ENCODE measurements around the gene ABCB6.

Gene ABCB6

DNA sequence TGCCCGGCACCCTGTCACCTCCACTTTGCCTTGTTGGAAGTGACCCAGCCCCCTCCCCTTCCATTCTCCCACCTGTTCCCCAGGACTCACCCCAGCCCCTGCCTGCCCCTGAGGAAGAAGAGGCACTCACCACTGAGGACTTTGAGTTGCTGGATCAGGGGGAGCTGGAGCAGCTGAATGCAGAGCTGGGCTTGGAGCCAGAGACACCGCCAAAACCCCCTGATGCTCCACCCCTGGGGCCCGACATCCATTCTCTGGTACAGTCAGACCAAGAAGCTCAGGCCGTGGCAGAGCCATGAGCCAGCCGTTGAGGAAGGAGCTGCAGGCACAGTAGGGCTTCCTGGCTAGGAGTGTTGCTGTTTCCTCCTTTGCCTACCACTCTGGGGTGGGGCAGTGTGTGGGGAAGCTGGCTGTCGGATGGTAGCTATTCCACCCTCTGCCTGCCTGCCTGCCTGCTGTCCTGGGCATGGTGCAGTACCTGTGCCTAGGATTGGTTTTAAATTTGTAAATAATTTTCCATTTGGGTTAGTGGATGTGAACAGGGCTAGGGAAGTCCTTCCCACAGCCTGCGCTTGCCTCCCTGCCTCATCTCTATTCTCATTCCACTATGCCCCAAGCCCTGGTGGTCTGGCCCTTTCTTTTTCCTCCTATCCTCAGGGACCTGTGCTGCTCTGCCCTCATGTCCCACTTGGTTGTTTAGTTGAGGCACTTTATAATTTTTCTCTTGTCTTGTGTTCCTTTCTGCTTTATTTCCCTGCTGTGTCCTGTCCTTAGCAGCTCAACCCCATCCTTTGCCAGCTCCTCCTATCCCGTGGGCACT, 36.2 kb downstream of the ABCB6 start:
- no peak for DNase-seq

DNA sequence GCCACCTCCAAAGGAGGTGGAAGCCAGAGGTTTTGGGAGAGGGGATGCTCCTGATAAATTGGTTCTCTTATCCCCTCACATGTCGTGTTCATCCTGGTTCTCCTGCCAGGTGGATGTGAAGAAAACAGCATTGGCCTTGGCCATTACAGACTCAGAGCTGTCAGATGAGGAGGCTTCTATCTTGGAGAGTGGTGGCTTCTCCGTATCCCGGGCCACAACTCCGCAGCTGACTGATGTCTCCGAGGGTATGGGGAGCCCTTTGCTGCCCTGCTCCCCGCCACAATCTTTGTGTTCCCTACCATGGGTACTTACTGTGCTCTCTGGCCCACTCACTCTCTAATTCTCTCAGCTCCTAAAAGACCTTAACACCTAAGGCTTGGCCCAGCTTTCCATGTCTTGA, 37.2 kb downstream of the ABCB6 start:
- no peak for DNase-seq

DNA sequence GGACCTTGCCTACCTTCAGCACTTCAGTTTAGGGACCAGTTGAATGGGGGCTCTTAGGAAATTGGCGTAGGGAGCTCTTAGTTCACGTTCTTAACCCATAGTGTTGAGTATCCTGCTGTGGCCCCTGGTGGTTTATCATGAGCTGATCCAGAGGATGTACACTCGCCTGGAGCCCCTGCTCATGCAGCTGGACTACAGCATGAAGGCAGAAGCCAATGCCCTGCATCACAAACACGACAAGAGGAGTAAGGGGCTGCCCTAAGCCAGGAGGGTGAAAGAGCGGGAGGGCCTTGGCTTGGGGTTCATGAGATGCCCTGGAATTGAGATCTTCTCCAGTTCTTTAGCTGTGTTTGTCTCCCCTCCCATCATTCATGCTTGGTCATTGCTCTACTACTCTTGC, 37.8 kb downstream of the ABCB6 start:
- DNase-seq: no peak

DNA sequence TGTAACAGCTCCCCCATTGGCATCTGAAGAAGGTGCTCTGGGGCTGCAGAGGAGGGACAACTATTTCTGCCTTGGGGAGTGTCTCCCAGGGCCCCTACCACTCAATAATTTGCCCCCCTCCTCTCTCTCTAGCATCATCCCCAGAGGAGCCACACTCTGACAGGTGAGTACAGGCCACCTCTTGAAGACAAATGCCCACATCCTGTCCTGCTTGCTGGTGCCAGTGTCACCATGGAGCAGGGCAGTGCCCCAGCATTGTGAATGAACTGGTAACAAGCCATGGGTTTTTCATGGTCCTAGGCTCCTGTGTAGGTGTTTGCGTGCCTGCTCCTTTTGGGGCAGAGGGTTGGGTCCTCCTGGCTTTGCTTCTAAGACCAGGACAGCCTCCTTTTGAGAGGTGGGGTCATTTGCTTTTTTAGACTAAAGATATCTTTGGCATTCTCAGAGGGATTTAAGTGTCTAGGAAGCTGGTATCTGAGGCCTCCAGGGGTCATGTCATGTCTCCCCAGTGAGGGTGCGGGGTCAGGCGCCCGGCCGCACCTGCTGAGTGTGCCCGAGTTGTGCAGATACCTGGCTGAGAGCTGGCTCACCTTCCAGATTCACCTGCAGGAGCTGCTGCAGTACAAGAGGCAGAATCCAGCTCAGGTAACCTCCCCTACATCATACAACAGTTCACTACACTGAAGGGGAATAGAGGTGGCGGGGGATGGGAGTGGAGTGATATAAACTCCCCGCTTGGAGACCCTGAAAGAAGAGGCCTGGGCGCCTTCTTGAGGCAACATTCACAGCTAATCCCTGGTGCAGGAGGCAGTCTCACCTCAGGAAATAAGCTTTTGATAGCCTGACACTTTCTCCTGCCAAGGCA, 38.9 kb downstream of the ABCB6 start:
- DNase-seq: no peak

DNA sequence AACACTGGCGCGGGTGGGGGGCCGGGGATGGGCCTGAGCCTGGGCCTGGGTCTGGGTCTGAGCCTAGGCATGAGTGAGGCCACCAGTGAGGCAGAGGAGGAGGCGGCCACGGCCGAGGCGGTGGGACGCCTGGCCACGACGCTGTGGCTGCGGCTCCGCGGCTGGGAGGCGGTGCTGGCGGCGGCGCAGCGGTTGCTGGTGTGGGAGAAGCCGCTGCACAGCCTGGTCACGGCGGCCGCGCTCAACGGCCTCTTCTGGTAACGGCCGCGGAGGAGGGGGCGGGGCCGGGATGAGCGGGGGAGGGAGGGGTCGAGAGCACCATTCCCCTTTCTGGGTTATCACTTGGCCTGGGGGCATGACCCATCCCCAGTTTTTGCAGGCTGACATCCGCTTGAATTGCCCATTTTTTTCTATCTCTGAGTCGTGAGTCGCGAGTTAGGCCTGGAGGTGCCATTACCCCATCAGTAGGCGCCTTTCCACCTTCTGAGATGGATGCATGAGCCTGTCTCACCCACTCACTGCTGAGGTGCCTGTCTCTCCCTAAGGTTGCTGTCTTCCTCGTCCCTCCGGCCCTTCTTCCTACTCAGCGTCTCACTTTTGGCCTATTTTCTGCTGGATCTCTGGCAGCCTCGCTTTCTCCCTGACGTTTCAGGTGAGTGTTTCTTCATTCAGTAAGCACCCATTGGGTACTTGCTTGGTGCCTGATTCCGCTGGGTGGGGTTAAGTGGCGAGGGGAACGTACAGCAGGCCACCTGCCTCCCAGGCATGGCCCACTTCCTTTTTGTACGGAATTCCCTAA, 40.2 kb downstream of the ABCB6 start:
- peak; percentile 41 for DNase-seq

DNA sequence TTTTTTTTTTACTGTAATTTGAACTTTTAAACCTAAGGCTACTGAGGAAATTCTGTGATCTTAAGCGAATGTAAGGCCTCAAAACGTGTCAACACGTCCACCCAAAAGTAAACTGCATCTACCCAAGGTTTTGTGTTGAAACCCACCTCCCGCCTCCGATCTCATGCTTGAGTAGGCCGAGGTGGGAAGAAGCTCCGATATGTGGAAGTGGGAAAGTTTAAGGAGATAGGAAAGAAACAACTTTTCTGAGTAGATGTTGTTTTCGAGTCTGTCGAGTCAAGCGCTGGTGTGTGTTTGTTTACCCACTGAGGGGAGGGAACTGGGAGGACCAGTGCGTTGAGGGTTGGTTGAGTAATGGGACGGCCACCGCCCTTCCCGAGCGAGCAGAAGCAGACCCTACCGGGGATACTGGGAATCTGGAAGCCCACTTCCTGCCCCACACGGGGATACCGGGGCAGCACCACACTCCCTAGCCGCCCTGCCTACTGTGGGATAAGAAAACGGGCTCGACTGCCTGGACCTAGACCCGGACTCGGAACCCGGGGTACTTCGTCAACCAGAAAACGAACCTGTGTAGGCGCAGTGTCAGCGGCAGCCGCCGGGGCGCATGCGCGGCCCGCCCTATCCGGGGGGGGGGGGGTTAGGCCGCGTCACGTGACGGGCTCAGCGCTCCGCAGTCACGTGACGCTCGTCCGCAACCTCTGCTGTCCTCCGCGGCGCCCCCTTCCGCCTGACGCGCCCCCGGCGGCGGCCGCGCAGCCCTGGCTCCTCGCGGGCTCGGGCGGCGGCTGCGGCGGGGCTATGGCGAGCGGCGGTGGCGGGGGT, 41.0 kb downstream of the ABCB6 start, which contains the start of gene RETREG2:
Gene RETREG2, plus strand, starts transcription at position 724 of the 825 bp plus-strand sequence. Its CDS starts 78 bp downstream, at position 802.
- DNase-seq: peak; percentile 79

DNA sequence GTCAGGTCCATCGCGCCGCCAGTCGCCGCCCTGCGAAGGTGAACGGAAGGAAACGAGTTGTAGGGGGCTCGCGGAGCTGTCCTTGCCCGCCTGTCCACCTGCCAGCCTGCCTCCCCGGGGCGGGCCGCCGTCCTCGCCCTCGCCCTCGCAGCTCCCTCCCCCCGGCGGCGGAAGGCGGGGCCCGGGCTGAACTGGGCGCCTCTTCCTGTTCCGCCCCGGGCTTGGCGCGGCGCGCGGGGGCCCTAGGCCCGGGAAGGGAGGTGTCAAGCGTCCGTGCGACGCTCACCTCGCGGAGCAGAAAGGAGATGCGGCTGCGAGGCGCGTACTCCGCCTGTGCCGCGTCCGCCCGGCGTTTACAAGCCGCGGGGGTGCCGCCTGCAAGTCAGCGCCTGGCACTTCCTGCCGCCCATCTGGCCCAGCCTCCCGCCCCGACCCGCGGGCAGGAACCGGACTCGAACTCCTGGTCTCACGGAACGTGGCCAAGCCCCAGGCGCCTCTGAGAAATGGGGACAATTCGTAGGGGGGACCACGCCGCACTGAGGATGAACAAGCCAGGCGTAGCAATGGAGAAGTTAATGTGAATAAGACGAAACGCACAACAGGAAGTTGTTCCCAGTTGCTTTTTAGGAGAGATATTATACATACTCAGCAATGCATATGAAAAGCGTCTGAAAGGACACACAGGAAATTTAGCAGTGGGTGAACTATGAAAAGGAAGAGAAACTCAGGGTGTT, 41.8 kb downstream of the ABCB6 start, which contains the start of gene CNPPD1:
Gene CNPPD1, minus strand, starts transcription at position 108 of the 734 bp plus-strand sequence. Its CDS starts 97 bp downstream, at position 11.
- DNase-seq: peak; percentile 88

DNA sequence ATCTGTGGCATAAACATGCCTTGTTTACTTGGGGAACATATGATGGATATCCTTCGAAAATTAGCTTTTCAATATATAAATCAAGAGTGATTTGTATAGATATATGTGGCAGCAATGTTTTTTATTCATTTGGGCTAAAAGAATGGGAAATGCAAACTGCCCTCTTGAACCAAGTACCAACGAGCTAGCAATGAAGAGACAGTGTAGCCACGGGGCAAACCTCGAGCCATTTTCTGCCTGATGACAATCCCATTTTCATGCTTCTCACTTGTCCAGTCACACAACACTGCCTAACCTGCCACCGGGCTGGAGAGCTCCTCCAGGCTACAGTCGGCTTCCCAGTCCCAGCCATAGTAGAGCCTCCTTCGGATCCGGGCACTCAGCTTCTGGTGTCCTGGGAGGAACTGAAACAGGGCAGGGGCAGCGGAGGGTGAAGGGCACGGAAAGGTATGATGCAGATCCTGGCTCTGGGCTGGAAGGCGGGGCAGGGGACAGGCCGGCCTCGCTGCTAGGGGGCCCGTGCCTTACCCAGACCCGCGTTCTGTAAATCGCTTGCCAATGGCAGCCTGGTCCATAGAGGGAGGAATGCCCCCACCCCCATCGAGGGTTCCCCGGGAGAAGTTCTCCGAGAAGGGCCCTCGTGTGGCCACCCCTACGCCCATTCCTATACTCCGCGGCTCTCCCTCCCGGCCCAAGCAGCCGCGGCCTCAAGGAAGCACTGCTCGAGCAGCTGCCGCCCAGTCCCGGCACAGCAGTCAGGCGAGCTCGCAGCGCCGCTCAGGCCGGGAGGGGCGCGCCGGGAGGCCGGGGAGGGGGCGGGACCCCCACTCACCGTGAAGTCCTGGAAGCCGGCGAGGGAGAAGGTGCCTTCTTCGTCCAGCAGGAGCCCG, 42.6 kb downstream of the ABCB6 start:
- DNase-seq: peak; percentile 35

DNA sequence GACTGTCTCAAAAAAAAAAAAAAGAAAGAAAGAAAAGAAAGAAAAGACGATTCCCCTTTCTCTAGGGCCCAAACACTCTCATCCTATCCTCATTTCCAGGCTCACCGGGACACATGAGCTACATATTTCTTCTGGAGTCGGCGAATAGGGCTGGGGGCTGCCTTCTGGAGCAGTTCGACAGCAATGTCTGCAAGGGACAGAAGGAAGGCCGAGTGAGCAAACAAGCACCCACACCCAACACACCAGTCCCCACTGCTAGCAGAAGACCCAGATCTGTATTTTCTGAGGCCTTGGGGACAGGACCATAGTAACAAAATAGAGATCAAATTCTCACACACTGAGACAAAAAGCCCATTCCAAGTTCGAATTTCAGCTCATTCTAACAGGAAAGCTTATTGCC, 43.3 kb downstream of the ABCB6 start:
- no peak for DNase-seq

DNA sequence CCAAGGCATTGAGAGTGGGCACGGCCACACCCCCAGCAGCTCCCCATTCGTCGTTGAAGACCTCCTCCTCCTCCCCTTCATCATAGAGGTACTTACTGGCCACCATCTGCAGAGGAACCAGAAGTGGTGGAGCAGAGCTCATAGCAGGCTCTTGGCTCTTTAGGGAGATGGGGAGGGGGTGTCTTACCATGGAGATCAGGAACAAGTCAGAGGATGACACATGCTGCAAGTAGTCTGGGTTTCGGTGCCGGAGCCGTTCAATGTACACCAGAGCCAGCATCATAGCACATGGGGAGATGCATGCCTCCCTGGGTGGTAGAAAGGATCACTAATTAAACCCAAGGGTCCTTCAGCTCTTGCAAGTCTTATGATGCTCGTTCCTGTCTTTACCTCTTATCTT, 44.0 kb downstream of the ABCB6 start:
- no peak for DNase-seq

DNA sequence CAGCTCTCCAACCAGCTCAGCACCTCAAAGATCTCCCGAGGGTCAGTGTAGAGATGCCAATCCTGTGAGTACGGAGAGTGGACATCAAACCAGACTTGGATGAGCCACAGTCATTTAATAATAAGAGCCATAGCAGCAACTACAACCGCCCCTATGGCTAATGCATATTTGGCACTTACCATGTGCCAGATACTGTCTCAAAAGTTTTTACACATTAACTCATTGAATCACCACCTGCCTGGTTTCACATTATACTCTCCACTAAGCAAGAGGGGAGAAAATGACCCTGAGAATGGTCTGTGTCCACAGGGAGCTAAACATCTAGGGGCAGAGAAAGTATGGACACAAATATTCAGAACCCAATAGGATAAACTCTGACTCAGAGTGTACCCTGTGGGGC, 44.6 kb downstream of the ABCB6 start:
- no peak for DNase-seq

DNA sequence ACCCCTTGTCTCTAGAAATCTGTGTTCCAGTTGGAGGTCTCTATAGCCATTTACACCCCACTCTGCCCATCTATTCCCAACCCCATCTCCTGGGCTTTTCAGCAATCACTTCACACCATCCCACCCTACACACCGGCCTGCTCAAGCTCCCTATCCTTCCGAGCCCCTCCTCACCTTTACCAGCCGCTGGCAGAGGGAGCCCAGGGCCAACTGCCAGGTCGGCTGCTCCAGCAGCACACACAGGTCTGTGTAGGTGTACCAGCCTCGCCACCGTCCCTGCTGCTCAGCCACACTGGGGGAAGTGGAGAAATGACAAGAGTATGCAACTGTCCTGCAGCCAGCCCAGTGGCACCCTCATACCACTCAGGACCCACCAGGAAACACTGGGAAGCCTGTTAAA, 45.6 kb downstream of the ABCB6 start:
- no peak for DNase-seq

DNA sequence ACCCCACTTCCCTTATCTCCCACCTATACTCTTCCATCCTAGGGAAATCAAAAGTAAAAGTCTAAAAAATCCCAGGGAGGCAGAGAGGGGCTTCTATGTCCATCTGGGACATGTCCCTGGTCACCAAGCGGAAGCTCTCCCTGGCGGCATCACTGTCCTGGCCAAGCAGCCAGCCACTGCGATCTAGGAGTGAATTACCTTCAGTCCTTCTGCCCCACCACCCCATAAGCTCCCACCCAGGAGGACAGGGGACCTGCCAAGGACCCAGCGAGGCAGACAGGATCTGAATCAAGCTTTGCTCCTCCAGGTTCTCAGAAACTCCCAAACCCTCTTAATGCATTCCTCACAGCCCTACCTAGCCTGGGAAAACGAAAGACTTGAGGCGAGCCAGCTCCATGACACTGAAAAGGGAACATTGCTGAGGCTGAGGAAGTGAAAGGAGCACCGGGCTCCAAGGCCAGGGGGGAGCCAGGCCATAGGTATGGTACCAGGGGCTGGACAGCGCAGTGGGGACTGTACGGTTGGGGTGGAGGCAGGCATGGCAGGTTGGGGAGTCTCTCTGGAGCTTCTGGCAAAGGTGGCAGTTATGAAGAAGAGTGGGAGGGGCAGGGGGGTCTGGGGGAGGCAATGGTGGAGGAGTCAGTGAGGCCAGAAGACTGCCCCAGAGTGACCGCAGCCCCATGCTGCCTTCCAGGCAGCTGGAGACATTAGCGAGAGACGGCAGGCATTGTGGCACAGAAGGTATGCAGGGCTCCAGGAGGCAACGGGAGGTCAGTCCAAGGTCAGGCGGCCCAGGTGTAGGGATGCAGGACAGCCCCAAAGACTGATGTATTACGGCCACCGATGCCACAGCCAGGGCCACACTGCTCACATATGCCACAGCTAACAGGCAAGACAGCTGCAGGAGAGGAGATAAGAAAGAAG, 46.3 kb downstream of the ABCB6 start:
- DNase-seq: no peak

DNA sequence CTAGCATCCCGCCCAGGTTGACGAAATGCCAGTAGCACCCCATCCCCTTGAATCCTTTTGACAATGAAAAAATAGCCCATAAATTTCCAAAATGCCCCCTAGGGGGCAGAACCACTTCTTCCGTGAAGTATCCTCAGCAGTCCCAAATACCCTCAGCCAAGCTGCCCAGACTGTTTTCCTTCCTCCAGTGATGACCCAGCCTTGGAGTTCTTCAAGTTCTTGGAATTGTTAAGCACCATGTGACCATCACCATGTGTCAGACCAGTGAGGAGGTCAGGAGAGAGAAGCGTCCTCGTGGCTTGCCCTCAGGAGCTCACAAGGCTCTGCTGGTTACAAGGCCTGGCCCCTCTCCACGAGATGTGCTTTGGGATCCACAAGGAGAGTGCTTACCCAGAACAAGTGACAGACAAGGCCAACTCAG, 47.5 kb downstream of the ABCB6 start:
- peak; percentile 15 for DNase-seq

DNA sequence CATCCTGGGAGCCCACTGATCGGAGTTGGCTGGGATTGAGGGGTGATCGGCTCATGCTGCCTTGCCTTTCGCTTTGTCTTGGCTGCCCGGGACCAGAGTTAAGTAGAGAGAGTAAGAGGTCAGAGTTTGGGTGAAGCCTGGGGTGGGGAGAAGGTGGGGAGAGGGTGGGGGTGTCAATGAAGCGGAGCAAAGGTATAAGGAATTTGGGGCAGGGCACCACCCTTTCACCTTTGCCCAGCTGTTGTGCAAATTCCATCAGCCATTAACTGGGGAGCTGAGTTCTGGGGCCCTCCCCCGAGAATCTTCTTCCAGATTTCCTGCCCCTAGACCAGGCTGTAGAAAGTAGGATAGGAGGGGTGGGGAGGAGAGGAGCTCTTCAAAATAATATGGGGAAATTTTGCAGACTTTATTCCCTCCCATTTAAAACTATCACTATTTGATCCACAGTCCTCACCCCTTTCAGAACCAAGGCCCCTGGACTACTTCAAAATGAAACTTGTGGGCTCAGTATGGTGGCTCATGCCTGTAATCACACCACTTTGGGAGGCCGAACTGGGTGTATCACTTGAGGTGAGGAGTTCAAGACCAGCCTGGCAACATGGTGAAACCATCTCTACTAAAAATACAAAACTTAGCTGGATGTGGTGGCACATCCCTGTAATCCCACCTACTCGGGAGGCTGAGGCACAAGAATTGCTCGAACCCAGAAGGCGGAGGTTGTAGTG, 48.7 kb downstream of the ABCB6 start, which contains the start of gene SLC23A3:
Gene SLC23A3, minus strand, starts transcription at position 100 of the 725 bp plus-strand sequence. Its CDS starts 45 bp downstream, at position 55.
- DNase-seq: no peak

DNA sequence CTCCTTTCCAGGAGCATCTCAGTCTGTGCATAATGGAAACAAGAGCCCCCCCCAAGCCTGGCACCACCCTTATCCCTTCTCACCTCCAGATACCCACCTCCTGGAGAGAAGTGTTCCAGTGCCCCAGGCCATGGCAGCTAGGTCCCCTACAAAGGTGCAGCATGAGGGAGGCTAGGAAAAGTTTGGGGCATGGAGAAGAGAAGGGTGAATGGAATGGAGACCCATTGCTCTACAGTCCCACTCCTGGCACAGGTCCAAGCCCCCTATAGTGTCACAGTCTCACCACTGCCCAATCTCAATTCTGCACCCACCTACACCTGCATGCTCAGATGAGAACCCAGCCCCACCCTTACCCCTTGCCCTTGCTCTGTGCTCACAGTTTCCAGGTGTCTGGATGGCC, 49.8 kb downstream of the ABCB6 start:
- DNase-seq: no peak

DNA sequence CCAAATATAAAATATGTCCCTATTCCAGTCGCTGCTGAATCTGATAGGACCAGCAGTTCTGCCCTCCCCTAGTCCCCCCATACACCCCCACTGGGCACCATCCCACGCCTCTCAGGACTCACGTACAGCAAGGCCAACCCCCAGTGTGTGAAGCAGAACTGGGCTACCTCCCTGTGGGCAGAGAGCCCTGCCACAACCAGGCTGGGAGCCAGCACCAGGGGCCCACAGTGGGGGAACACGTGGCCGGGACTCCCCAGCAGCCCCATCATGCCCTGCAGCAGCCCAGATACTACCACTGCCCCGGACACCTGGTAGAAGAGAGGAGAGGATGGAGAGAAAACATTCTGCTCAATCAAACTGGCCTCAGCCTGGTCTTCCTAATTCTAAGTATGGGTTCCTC, 50.2 kb downstream of the ABCB6 start:
- DNase-seq: no peak

DNA sequence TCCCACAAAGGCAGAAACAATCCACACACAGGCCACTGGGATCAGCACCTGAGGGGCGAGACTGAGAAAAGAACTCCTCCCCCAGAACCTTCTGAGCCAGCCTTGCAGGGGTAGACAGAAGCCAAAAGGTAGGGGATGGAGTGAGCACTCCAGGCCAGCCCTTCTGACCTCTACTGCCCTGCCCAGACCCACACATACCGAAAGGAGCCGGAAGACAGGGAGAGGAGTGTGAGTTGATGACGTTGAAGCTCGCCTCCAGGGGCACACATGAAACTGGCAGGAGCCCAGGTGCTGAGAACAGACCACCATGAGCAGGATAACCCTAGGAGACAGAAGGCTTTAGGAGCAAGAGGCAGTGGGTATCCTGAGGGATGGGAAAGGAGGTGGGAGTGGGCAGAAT, 50.8 kb downstream of the ABCB6 start:
- DNase-seq: no peak
